H1 (cell line): ENCODE results near the gene SGMS1. TPM values are rescaled to one million over a fixed set of nuclear protein-coding genes. Genes with fewer than 3 reads are reported as not detected.

Experiments used
- TCF12 ChIP-seq: IDR thresholded peaks from 2 replicates; pipeline ENCODE4 v1.6.1; 2011; ENCODE audit warnings: low read depth, mild to moderate bottlenecking, low read length
- polyA plus RNA-seq, 7 experiments: library from polyadenylated mRNA; depleted of rRNA in 3 of 7; stranded (reverse) in 5 of 7; unstranded in 2 of 7; fragments of >200 nt in 5 of 7; fragments of 200-250 nt in 2 of 7; gene quantifications; 1 replicate in 5 of 7; 2 replicates in 1 of 7; 4 replicates in 1 of 7; pipeline versions ENCODE4 v1.2.1 to v1.2.3, GENCODE V29; 2011 to 2013; ENCODE audit warnings: missing spikeins in 2 of 7, mixed read lengths in 2 of 7
- total RNA-seq: library from RNA; stranded (reverse); fragmentation: NEBNext Ultra II Directional; extraction: Animal tissue kit (Norgen Biotek cat#: 25700); gene quantifications from 2 replicates; pipeline ENCODE4 v1.2.1, GENCODE V29; 2021

SGMS1 gene
- total and polyA plus RNA-seq, 2 of the 8 experiments (the other 6 are each of a cell fraction or from before 2014, with no cell fraction given), result 6.0 to 15.6 TPM

GRCh38 chr10:50314169-50315071, 309.3 kb downstream of the SGMS1 start (continued):
- no peak for TF ChIP-seq TCF12
